Loucy (cell line): ENCODE data around the gene CGB2.

Experiments used
- CTCF ChIP-seq: fragments of 200-600 bp; sonication (generic); conservative IDR thresholded peaks from 2 replicates; pipeline ENCODE4 v1.5.1; 2014; ENCODE audit warnings: mild to moderate bottlenecking, antibody characterized with exemption, low read length
- EZH2phosphoT487 ChIP-seq: fragments of 200-600 bp; IDR thresholded peaks from 2 replicates; pipeline ENCODE4 v1.6.1; 2018; ENCODE audit warnings: antibody characterized with exemption, mild to moderate bottlenecking, moderate library complexity, borderline replicate concordance

GRCh38 chr19:49059053-49059452 is 27.4 kb downstream of the CGB2 start:
- TF ChIP-seq CTCF (no peak), EZH2phosphoT487 (no peak)
